ENCODE data around the gene NCL. TPM values are rescaled to one million over a fixed set of nuclear protein-coding genes. Genes with fewer than 3 reads are reported as not detected.

Gene NCL
- total and polyA plus RNA-seq, 2 of the 13 experiments (the other 11 are each of a cell fraction or from before 2014, with no cell fraction given), result 105 to 779 TPM

DNA sequence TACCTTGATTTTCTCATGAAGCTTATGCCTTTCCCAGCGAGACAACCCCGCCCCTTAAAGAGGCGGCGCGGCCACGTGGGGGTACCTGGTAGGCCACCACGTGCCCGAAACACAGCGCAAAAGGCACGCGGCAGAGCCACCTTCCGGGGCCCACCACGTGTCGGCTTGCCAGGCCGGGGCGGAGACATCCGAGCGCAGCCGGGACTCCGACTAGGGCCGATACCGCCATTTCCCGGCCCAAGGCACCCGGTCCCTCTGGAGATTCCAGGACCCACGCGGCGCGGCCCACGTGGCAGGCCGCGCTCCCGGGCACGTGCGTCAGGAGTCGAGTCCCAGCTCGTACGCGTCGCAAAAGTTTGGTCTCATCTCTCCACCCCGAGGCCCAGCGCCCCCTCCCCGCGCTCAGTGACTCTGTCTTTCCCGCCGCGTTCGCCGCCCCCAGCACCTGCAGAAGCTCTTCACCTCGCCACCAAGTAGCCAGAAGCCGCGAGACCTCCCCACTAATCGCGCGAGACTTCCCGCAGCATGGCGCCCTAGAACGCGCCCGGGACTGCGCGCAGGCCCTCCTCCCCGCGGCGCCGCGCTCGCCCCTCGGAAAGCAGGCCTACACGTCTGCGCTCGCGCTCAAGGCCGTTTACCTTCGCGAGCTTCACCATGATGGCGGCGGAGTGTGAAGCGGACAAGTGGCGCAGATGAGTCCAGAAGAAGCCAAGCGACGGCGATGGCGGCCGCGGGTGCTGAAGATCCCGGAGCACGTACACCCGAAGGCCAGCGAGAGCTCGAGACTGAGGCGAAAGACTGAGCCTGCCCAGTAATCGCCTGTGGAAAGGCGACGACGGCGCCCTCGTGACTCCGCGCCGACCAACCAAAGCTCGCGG lies at the start of gene NCL (continued):
- TF ChIP-seq, protein P1, sequence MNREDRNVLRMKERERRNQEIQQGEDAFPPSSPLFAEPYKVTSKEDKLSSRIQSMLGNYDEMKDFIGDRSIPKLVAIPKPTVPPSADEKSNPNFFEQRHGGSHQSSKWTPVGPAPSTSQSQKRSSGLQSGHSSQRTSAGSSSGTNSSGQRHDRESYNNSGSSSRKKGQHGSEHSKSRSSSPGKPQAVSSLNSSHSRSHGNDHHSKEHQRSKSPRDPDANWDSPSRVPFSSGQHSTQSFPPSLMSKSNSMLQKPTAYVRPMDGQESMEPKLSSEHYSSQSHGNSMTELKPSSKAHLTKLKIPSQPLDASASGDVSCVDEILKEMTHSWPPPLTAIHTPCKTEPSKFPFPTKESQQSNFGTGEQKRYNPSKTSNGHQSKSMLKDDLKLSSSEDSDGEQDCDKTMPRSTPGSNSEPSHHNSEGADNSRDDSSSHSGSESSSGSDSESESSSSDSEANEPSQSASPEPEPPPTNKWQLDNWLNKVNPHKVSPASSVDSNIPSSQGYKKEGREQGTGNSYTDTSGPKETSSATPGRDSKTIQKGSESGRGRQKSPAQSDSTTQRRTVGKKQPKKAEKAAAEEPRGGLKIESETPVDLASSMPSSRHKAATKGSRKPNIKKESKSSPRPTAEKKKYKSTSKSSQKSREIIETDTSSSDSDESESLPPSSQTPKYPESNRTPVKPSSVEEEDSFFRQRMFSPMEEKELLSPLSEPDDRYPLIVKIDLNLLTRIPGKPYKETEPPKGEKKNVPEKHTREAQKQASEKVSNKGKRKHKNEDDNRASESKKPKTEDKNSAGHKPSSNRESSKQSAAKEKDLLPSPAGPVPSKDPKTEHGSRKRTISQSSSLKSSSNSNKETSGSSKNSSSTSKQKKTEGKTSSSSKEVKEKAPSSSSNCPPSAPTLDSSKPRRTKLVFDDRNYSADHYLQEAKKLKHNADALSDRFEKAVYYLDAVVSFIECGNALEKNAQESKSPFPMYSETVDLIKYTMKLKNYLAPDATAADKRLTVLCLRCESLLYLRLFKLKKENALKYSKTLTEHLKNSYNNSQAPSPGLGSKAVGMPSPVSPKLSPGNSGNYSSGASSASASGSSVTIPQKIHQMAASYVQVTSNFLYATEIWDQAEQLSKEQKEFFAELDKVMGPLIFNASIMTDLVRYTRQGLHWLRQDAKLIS (CRISPR knock-in tag; IDR thresholded peaks at IDR 0.05), result peak; percentile 88
- peak; percentile 86 for TF ChIP-seq KDM5A (IDR thresholded peaks at IDR 0.05; ENCODE audit: borderline replicate concordance, low read length)
- peak; percentile 68 for TF ChIP-seq RARA (CRISPR knock-in tag; IDR thresholded peaks at IDR 0.05)
- peak; percentile 66 to 79 for TF ChIP-seq KLF16 (CRISPR knock-in tag; IDR thresholded peaks at IDR 0.05)
- TF ChIP-seq, protein P2, sequence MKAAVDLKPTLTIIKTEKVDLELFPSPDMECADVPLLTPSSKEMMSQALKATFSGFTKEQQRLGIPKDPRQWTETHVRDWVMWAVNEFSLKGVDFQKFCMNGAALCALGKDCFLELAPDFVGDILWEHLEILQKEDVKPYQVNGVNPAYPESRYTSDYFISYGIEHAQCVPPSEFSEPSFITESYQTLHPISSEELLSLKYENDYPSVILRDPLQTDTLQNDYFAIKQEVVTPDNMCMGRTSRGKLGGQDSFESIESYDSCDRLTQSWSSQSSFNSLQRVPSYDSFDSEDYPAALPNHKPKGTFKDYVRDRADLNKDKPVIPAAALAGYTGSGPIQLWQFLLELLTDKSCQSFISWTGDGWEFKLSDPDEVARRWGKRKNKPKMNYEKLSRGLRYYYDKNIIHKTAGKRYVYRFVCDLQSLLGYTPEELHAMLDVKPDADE (CRISPR knock-in tag; IDR thresholded peaks at IDR 0.05), result peak; percentile 88
- TF ChIP-seq PITX1 (CRISPR knock-in tag; IDR thresholded peaks at IDR 0.05), result peak; percentile 84
- peak; percentile 74; the same call in 1 of the 2 replicates for TF ChIP-seq ZNF567 (CRISPR knock-in tag; IDR thresholded peaks at IDR 0.05; ENCODE audit: borderline replicate concordance)
- TF ChIP-seq, protein P3, sequence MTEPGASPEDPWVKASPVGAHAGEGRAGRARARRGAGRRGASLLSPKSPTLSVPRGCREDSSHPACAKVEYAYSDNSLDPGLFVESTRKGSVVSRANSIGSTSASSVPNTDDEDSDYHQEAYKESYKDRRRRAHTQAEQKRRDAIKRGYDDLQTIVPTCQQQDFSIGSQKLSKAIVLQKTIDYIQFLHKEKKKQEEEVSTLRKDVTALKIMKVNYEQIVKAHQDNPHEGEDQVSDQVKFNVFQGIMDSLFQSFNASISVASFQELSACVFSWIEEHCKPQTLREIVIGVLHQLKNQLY (CRISPR knock-in tag; IDR thresholded peaks at IDR 0.05), result peak; percentile 54; the same call in 1 of the 2 replicates
- peak; percentile 12; the same call in 1 of the 2 replicates for TF ChIP-seq NFKBIZ (CRISPR knock-in tag; IDR thresholded peaks at IDR 0.05)
- peak; percentile 57; the same call in 1 of the 2 replicates for TF ChIP-seq MTA1 (CRISPR knock-in tag; IDR thresholded peaks at IDR 0.05; ENCODE audit: borderline replicate concordance)
- TF ChIP-seq ZNF143 (CRISPR knock-in tag; IDR thresholded peaks at IDR 0.05), result 0 out of 2 replicates have a peak, but pooled peaks have one; percentile 15
- TF ChIP-seq CEBPB (IDR thresholded peaks at IDR 0.05; ENCODE audit: borderline replicate concordance, low read depth, low read length), result no peak
- TF ChIP-seq ZSCAN9 (CRISPR knock-in tag; IDR thresholded peaks at IDR 0.05; ENCODE audit: borderline replicate concordance), result peak; percentile 91
- TF ChIP-seq ZNF317 (CRISPR knock-in tag; IDR thresholded peaks at IDR 0.05), result peak; percentile 90
- peak; percentile 84 for TF ChIP-seq ZNF816 (CRISPR knock-in tag; IDR thresholded peaks at IDR 0.05; ENCODE audit: borderline replicate concordance)
- peak; percentile 26; the same call in 1 of the 2 replicates for TF ChIP-seq ZFP36L2 (CRISPR knock-in tag; IDR thresholded peaks at IDR 0.05)
- TF ChIP-seq, protein P4, sequence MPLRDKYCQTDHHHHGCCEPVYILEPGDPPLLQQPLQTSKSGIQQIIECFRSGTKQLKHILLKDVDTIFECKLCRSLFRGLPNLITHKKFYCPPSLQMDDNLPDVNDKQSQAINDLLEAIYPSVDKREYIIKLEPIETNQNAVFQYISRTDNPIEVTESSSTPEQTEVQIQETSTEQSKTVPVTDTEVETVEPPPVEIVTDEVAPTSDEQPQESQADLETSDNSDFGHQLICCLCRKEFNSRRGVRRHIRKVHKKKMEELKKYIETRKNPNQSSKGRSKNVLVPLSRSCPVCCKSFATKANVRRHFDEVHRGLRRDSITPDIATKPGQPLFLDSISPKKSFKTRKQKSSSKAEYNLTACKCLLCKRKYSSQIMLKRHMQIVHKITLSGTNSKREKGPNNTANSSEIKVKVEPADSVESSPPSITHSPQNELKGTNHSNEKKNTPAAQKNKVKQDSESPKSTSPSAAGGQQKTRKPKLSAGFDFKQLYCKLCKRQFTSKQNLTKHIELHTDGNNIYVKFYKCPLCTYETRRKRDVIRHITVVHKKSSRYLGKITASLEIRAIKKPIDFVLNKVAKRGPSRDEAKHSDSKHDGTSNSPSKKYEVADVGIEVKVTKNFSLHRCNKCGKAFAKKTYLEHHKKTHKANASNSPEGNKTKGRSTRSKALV (CRISPR knock-in tag; IDR thresholded peaks at IDR 0.05), result no peak; the same call in 1 of the 2 replicates
- TF ChIP-seq, protein P5, sequence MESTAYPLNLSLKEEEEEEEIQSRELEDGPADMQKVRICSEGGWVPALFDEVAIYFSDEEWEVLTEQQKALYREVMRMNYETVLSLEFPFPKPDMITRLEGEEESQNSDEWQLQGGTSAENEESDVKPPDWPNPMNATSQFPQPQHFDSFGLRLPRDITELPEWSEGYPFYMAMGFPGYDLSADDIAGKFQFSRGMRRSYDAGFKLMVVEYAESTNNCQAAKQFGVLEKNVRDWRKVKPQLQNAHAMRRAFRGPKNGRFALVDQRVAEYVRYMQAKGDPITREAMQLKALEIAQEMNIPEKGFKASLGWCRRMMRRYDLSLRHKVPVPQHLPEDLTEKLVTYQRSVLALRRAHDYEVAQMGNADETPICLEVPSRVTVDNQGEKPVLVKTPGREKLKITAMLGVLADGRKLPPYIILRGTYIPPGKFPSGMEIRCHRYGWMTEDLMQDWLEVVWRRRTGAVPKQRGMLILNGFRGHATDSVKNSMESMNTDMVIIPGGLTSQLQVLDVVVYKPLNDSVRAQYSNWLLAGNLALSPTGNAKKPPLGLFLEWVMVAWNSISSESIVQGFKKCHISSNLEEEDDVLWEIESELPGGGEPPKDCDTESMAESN (CRISPR knock-in tag; conservative IDR thresholded peaks at IDR 0.05), result peak; percentile 87
- TF ChIP-seq SNAPC2 (CRISPR knock-in tag; IDR thresholded peaks at IDR 0.05), result peak; percentile 92

Measured in HepG2 (cell line).